Measurements from ENCODE around the gene HOXA3. TPM values are rescaled to one million over a fixed set of nuclear protein-coding genes. Genes with fewer than 3 reads are reported as not detected.

HOXA3 gene
- total and polyA plus RNA-seq, 2 of the 13 experiments (the other 11 are each of a cell fraction or from before 2014, with no cell fraction given): 2.9 to 4.6 TPM

GRCh38 chr7:27125986-27126394 lies 26.4 kb downstream of the HOXA3 start:
- 86% methylated on average over 5 of the region's 5 CpGs for WGBS (ENCODE audit: low lambda C conversion rate)
- DNase-seq (ENCODE audit: low spot score): no peak
- Histone ChIP-seq H3K27ac (ENCODE audit: extremely low read length, insufficient read depth, low read length) (no peak overlapping the region), H3K36me3 (replicated peaks in 1 of 2; ENCODE audit: control insufficient read depth in 1 of 2, insufficient read depth in 2 of 2, low read length in 2 of 2) (peaks cover 0 to 8% of the 10 kb centered on the region in 2 experiments; a peak in 1 of 5 replicates), H3K79me2 (ENCODE audit: insufficient read depth, low read length) (peaks cover 25% of the 10 kb centered on the region), H3K27me3 (ENCODE audit: control insufficient read depth in 1 of 2, insufficient read depth in 2 of 2, low read length in 2 of 2) (no peaks in the 10 kb centered on the region; a peak in 1 of 5 replicates), H3K9ac (ENCODE audit: insufficient read depth, low read depth, low read length) (no peak overlapping the region), H3K4me3 (replicated peaks in 1 of 3; ENCODE audit: insufficient read depth in 1 of 3, low read depth in 2 of 3, low read length in 3 of 3) (no peak overlapping the region), H2AFZ (ENCODE audit: low read length) (no peak overlapping the region), H3K4me1 (ENCODE audit: insufficient read depth, low read length) (peaks cover 71% of the 10 kb centered on the region), H3K4me2 (ENCODE audit: low read depth, low read length) (no peak overlapping the region), H4K20me1 (ENCODE audit: insufficient read depth, low read length) (no peaks in the 10 kb centered on the region), H3K9me3 (ENCODE audit: low read length) (no peaks in the 10 kb centered on the region)
- intact Hi-C loops (cut with micrococcal nuclease; ENCODE audit: unreplicated experiment) (no loop called here), in situ Hi-C loops (cut with HindIII; ENCODE audit: extremely low pct_ligation_motif_present, low pct_unique_long_range_greater_than_20kb) (no loop called here)
- no TSS peak for BruUV-seq (replicated peaks)
- no peak for TF ChIP-seq NFYC (CRISPR knock-in tag; IDR thresholded peaks at IDR 0.05)
- TF ChIP-seq, protein P1, sequence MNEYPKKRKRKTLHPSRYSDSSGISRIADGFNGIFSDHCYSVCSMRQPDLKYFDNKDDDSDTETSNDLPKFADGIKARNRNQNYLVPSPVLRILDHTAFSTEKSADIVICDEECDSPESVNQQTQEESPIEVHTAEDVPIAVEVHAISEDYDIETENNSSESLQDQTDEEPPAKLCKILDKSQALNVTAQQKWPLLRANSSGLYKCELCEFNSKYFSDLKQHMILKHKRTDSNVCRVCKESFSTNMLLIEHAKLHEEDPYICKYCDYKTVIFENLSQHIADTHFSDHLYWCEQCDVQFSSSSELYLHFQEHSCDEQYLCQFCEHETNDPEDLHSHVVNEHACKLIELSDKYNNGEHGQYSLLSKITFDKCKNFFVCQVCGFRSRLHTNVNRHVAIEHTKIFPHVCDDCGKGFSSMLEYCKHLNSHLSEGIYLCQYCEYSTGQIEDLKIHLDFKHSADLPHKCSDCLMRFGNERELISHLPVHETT (CRISPR knock-in tag; conservative IDR thresholded peaks at IDR 0.05): no peak
- FAIRE-seq: no peak
- ChIA-PET POLR2A (no interaction called here), CTCF (ENCODE audit: low intra/inter-chr PET ratio, low total read pairs) (no interaction called here)
- ATAC-seq: no peak

DNA sequence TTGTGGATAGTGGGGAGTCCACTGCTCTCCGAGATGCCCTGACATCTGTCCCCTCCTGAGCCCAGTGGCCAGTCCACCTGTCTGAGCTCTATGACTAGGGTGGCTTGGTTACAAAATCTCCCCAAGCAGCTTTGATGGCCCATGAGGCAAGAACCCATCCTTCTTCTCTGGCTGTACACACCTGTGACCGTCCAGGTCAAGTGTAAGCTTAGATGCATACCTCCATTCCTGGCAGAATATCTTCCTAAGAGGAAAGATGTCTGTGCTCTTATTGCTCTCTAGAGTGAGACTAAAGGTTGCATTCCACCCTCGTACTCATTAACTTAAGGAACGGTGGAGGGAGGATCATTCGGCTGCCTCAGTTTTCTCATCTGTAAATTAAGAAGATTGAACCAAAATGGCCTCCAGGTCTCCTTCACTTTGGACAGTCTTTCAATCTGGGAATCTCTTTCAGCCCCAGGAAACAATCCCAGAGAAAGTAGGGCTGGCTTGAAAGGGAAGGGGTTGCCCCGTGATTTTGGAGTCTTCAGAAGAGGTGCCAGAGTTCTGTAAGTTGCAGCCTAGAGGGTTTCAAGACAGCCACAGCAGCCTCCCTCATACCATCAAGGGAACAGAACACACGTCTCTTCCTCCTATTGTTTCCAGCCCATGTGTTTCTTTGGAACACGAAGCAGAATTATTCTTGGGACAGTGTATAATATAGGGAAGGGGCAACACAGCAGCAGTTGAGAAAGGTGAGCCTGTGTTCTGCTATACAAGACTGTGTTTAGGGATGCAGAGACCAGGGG lies 27.3 kb downstream of the HOXA3 start:
- H3K36me3 ChIP-seq (replicated peaks in 1 of 2; ENCODE audit: control insufficient read depth in 1 of 2, insufficient read depth in 2 of 2, low read length in 2 of 2): peaks cover 0 to 8% of the 10 kb centered on the region in 2 experiments; a peak in 1 of 5 replicates
- no peak overlapping the region for H3K9ac ChIP-seq (ENCODE audit: insufficient read depth, low read depth, low read length)
- H4K20me1 ChIP-seq (ENCODE audit: insufficient read depth, low read length): peaks cover 6% of the 10 kb centered on the region; the same call in 1 of the 2 replicates
- no peak overlapping the region for H3K27ac ChIP-seq (ENCODE audit: extremely low read length, insufficient read depth, low read length)
- POLR2A ChIA-PET: interaction anchor here (0.9 kb wide), 1 partner anchor 261 kb away, joined by 3 read pairs; the partner anchor contains the start of gene SKAP2
- 0 out of 2 replicates have a peak overlapping the region, but pooled peaks have one; percentile 1 for H3K4me2 ChIP-seq (ENCODE audit: low read depth, low read length)
- TF ChIP-seq RBM39 (IDR thresholded peaks at IDR 0.05; ENCODE audit: low read depth, low read length, poor library complexity, severe bottlenecking) (no peak), PAX8 (CRISPR knock-in tag; IDR thresholded peaks at IDR 0.05; ENCODE audit: borderline replicate concordance) (no peak), ZNF558 (CRISPR knock-in tag; IDR thresholded peaks at IDR 0.05; ENCODE audit: borderline replicate concordance) (no peak), POLR2A (IDR thresholded peaks at IDR 0.05; ENCODE audit: insufficient read depth in 1 of 2, low read depth in 2 of 2, low read length in 2 of 2) (peak in 1 of 2 experiments; percentile 11; a peak in 1 of 4 replicates), U2AF2 (IDR thresholded peaks at IDR 0.05; ENCODE audit: low read depth, low read length) (no peak)
- TF ChIP-seq, protein P2, sequence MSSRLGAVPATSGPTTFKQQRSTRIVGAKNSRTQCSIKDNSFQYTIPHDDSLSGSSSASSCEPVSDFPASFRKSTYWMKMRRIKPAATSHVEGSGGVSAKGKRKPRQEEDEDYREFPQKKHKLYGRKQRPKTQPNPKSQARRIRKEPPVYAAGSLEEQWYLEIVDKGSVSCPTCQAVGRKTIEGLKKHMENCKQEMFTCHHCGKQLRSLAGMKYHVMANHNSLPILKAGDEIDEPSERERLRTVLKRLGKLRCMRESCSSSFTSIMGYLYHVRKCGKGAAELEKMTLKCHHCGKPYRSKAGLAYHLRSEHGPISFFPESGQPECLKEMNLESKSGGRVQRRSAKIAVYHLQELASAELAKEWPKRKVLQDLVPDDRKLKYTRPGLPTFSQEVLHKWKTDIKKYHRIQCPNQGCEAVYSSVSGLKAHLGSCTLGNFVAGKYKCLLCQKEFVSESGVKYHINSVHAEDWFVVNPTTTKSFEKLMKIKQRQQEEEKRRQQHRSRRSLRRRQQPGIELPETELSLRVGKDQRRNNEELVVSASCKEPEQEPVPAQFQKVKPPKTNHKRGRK (CRISPR knock-in tag; IDR thresholded peaks at IDR 0.05): no peak
- intact Hi-C loops (cut with micrococcal nuclease; ENCODE audit: unreplicated experiment): no loop called here
- ATAC-seq: no peak
- FAIRE-seq: no peak
- H3K27me3 ChIP-seq (ENCODE audit: control insufficient read depth in 1 of 2, insufficient read depth in 2 of 2, low read length in 2 of 2): no peaks in the 10 kb centered on the region; a peak in 1 of 5 replicates
- WGBS (ENCODE audit: low lambda C conversion rate): 88% methylated on average over 8 of the region's 8 CpGs
- peaks cover 79% of the 10 kb centered on the region for H3K4me1 ChIP-seq (ENCODE audit: insufficient read depth, low read length)
- no TSS peak for BruUV-seq (replicated peaks)
- H2AFZ ChIP-seq (ENCODE audit: low read length): no peak overlapping the region
- no peaks in the 10 kb centered on the region for H3K9me3 ChIP-seq (ENCODE audit: low read length)
- no peak for DNase-seq (ENCODE audit: low spot score)
- CTCF ChIA-PET (ENCODE audit: low intra/inter-chr PET ratio, low total read pairs): no interaction called here
- peaks cover 33% of the 10 kb centered on the region for H3K79me2 ChIP-seq (ENCODE audit: insufficient read depth, low read length)
- H3K4me3 ChIP-seq (replicated peaks in 1 of 3; ENCODE audit: insufficient read depth in 1 of 3, low read depth in 2 of 3, low read length in 3 of 3): no peak overlapping the region
- in situ Hi-C loops (cut with HindIII; ENCODE audit: extremely low pct_ligation_motif_present, low pct_unique_long_range_greater_than_20kb): no loop called here

Measured in HepG2 (cell line).